Ectodermal cell (in vitro differentiated cells): ENCODE measurements around the gene ZNF320.
A peak's percentile ranks its signal among the peaks of the same experiment; 100 is the strongest.
"Not testable (repeated sequence)": the region's sequence is repeated elsewhere in the genome, so short reads cannot be mapped to it uniquely, and the experiment has no call there.

Experiments used
- H3K27ac ChIP-seq: 2 replicates; pipeline ENCODE4 v1.7.0; 2013; ENCODE audit warnings: mild to moderate bottlenecking, low read depth, low read length; ENCODE audit not compliant: insufficient read depth, poor library complexity, severe bottlenecking
- H3K27me3 ChIP-seq: 2 replicates; pipeline ENCODE4 v1.7.0; 2013; ENCODE audit warnings: mild to moderate bottlenecking, low read length; ENCODE audit not compliant: insufficient read depth, control insufficient read depth, poor library complexity, severe bottlenecking
- H3K36me3 ChIP-seq: one replicate; pipeline ENCODE4 v1.7.0; 2013; ENCODE audit warnings: low read length; ENCODE audit not compliant: control insufficient read depth, insufficient read depth
- H3K4me1 ChIP-seq: one replicate; pipeline ENCODE4 v1.7.0; 2013; ENCODE audit warnings: low read length; ENCODE audit not compliant: control insufficient read depth, insufficient read depth
- H3K4me3 ChIP-seq: 2 replicates; pipeline ENCODE4 v1.7.0; 2013; ENCODE audit warnings: low read depth, low read length, control low read depth; ENCODE audit not compliant: insufficient read depth
- H3K9me3 ChIP-seq: 2 replicates; pipeline ENCODE4 v1.7.0; 2013; ENCODE audit warnings: mild to moderate bottlenecking, low read length, moderate library complexity; ENCODE audit not compliant: control insufficient read depth
- WGBS, 2 experiments: methylation state at CpG; one replicate each; pipeline ENCODE4 v1.1.7; 2013; ENCODE audit warnings: missing lambda C conversion rate in 2 of 2; 5-methylcytosine and 5-hydroxymethylcytosine counted together

ZNF320 gene

DNA sequence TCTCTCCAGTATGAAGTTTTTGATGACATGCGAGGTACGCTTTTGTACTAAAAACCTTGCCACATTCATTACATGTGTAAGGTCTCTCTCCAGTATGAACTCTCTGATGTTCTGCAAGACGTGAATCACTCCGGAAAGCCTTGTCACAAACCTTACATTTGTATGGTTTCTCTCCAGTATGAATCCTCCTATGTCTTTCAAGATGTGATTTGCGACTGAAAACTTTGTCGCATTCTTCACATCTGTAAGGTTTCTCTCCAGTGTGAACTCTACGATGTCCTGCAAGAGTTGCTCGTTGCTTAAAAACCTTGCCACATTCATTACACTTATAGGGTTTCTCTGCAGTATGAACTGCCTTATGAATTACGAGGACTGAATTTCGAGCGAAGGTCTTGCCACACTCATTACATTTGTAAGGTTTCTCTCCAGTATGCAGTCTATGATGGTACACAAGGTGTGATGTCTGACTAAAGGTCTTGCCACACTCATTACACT, 16.5 kb downstream of the ZNF320 start:
- Histone ChIP-seq H3K27me3 (no peaks in the 10 kb centered on the region), H3K4me3 (no peak overlapping the region), H3K9me3 (no peaks in the 10 kb centered on the region), H3K36me3 (peaks cover 64% of the 10 kb centered on the region), H3K27ac (no peak overlapping the region), H3K4me1 (no peaks in the 10 kb centered on the region)
- 90 to 94% methylated on average over 11 of the region's 11 CpGs for WGBS, 2 experiments

DNA sequence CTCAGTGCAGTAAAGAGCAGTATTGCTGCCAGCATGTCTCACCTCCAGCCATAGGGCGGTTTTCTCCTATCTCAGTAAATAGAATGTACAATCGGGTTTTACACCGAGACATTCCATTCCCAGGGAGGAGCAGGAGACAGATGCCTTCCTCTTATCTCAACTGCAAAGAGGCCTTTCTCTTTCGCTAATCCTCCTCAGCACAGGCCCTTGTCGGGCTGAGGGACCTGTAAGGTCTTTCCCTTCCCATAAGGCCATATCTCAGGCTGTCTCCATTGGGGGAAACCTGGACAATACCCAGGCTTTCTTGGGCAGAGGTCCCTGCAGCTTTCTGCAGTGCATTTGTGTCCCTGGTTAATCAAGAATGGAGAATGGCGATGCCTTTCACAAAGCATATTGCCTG, 24.4 kb downstream of the ZNF320 start:
- H3K27ac ChIP-seq, H3K27me3 ChIP-seq, H3K4me3 ChIP-seq, H3K36me3 ChIP-seq, H3K4me1 ChIP-seq, H3K9me3 ChIP-seq: not testable (repeated sequence)
- 90 to 92% methylated on average over 6 of the region's 6 CpGs for WGBS, 2 experiments

DNA sequence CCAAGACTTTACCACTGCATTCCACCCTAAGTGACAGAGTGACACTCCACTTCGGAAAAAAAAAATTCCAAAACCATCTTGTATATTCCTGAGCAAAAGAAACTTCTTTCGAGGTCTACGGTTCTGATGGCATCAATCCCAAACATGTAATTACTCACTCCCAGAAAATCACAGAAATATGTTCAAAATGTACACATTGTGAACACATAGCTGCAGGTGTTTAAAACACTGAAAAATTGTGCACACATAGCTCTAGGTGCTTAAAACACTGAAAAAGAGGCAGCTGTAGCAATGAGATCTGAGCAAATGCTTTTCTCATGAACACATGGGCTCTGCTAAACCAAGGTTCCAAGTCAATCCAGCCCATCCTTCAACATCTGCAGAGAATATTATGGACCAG, 26.0 kb downstream of the ZNF320 start:
- WGBS, 2 experiments = 90 to 93% methylated on average over 3 of the region's 3 CpGs
- Histone ChIP-seq H3K36me3 (no peaks in the 10 kb centered on the region), H3K27me3 (no peaks in the 10 kb centered on the region), H3K4me3 (no peak overlapping the region), H3K27ac (no peak overlapping the region), H3K4me1 (no peaks in the 10 kb centered on the region), H3K9me3 (no peaks in the 10 kb centered on the region)

DNA sequence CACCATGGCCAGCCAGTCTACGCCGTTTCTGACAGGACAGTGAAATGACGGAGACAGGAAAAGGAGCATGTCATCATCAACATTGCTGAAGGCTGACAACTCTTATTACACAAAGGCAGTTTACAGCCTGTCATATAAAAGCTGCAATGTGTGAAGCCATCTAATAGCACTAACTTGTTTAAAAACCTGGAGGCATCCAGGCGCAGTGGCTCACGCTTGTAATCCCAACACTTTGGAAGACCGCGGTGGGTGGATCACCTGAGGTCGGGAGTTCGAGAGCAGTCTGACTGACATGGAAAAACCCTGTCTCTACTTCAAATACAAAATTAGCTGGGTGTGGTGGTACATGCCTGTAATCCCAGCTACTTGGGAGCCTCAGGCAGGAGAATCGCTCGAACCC, 29.4 kb downstream of the ZNF320 start:
- not testable (repeated sequence) for H3K27me3 ChIP-seq, H3K27ac ChIP-seq, H3K4me3 ChIP-seq, H3K9me3 ChIP-seq, H3K36me3 ChIP-seq, H3K4me1 ChIP-seq
- WGBS, 2 experiments = 93 to 95% methylated on average over 11 of the region's 11 CpGs

DNA sequence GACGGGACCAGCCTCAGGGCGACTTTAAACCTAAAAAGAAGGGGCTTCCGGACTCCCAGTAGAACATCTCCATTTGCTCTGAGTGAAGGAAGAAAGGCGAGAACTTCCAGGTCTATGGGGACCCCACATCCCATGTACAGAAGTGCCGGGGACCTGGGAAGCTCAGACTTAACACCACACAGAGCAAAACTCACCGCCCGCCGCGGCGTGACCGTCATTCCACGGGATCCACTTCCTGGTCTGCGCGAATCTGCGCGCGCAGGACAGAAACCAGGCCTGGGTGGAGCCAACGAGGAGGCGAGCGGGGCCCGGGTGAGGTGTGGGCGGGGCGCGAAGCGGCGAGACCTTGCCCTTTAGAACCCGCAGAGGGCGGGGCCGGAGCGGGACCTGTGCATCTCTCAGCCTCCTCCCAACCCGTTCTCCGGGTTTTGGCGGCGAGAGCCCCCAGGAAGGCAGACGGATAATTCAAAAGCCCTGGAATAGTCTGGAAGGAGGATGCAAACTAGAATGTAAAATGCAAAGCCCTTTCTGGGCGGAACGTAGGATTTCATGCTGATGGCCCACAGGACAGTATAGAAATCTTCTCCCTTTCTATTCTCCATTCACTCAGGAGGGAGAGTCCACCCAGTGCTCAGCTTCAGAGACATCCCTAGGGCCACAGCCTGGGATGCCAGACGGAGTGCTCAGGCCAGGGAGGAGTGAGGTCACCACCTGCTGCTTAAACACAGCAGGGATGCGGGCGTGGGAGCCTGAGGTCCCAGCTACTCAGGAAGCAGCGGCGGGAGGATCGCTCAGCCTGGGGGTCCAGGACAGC, 39.9 kb downstream of the ZNF320 start, which contains the start of gene ZNF468:
Gene ZNF468 (minus strand): TSS at position 242 of the 814 bp plus-strand sequence. CDS start 3,347 bp downstream, outside the sequence.
- H3K4me1 ChIP-seq, H3K9me3 ChIP-seq, H3K27me3 ChIP-seq, H3K36me3 ChIP-seq, H3K27ac ChIP-seq: not testable (repeated sequence)
- WGBS, 2 experiments = 5 to 7% methylated on average over 38 to 43 of the region's 43 CpGs
- H3K4me3 ChIP-seq = peak within 1 kb of the TSS; percentile 66

DNA sequence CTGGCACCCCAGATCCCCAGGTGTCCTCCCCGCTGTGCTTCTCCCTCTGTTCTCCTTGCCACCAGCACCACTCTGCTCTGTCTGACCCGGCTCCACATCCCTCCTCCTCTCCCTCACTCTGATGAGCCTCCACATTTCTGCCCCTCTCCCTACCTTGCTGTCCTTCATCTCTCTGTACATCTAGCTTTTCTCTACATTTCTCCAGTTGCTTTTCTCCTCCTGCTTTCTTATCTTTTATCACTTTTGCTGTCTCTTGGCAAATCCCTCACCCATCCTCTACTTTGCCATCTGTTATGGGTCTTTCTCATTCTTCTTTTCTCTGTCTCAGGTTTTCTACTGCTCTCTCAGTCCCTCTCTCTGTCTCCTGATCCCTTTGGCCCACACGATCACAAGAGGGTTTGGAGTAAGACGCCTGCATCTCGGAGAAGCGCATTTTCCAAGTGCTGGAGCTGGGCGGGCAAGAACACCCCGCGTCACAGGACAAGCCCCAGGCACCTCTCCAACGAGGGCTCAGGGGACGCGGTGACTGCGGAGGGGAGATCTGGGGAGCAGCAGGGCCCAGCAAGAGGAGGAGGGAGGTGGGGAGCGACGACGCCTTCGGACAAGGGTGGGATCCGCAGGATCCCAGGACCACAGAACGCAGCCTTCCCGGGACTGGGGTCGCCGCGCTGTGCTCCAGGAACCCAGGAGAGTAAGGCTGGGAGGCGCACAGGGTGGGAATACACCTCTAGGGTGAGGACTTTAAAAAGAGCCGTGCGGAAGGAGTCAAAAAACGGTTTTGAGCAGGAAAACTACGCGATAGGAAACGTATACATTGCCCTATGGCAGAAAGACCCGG, 40.7 kb downstream of the ZNF320 start:
- not testable (repeated sequence) for H3K4me1 ChIP-seq, H3K9me3 ChIP-seq, H3K36me3 ChIP-seq, H3K27ac ChIP-seq, H3K27me3 ChIP-seq
- peak overlapping the region; percentile 66 for H3K4me3 ChIP-seq
- 3% methylated on average over 27 to 30 of the region's 31 CpGs for WGBS, 2 experiments
